AG08395 (cell line): ENCODE results near the gene CD274.
"Not testable (repeated sequence)": the region's sequence is repeated elsewhere in the genome, so short reads cannot be mapped to it uniquely, and the experiment has no call there.

Source experiments
- DNase-seq: peaks from one replicate; pipeline ENCODE4 v3.0.0; 2012; ENCODE audit warnings: mixed read lengths, low spot score

Gene CD274

DNA sequence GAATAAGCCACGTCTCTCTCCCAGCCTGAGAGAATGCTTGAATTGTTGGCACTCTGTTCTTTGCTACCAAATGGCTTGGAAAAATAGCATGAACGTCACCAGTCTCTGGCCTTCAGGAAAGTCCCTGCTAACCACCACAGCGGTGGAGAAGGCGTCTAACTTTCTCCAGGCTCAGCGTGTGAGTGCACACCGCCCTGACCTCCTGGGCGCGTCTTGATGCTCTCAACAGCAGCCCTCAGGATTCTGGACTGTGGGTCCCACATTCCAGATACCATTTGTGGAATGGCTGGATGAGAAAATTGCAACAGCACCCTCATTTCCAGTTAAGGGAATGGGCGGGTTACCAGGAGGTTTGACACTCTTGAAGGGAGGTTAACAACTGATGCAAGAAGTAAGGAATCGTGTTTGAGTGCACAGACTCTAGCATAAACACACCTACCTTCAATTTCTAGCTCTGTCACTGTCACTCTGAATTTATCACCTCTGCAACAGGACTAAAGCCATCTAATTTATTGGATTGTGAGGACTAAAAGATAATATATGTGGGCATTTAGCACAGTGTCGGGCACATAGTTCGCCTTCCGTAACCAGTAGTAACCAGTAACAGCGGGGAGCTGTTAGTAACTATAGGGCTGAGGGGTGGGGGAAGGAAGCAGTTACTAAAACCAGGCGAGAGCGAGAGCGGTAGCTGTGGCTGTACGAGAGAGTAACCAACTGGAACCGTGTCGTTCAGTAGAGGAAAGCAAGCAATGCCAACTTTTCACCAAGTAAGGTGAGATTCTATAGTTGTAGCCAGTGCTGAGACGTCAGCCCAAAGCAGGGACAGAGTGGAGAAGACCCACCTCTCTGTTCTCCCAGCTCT, 11.8 kb upstream of the CD274 start:
- DNase-seq, result no peak

DNA sequence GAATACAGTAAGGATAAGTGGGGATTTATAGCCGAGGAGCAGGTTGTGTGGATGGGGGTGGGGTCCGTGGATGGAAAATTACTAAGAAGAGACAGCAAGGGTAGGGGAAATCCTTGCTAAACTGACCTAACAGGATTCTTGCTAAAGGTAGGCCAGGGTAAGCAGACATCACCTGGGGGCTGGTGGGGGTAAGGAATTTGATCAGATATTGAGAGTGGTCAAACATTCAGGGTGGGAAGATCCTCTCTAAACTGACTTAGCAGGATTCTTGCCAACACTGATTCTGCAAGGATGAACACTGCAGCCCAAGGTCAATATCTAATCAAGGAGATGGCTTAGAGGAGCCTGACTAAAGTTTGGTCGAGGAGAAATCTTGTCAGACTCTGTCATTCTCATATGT, 9.9 kb upstream of the CD274 start:
- DNase-seq, result no peak

DNA sequence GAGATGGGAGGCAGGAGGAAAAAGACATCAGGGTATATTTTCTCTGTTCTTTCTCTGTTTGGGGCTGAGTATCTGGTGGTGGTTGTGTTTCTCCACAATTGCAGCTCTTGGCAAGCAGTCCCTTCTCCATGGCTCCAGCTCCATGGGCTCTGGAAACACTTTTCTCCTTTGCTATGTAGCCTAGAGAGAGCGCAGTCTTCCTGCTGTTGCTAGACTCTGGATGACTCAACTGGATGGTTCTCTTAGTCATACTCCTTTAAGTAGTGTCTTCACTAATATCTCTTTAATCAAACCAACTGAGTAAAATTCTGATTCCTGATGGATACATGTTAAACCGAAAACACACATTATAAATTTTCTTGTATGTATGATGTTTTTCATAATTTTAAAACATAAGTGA, 9.3 kb upstream of the CD274 start:
- DNase-seq, result no peak

DNA sequence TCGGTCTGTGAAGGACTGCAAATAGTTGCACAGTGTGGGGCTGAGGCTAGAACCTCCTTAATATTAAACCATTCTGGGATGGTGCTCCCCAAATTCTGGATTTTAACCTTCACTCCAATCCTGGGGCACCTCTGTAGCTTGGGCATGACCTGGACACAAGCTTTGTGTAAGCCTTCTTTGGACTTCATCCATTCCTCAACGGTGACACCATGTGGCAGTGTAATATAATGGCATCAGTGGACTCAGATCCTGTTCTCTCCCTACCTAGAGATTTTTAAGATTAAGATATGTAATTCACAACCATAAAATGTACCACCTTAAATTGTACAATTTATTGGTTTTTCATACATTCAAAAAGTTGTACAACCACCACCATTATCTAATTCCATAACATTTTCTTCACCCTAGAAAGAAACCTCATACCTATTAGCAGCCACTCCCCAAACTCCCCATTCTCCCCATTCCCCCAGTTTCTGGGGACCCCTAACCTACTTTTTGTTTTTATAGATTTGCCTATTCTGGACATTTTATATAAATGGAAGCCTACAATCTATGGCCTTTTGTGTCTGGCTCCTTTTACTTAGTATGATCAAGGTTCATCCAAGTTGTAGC, 7.8 kb upstream of the CD274 start:
- DNase-seq, result peak; percentile 45

GRCh38 chr9:5443850-5444249, 6.5 kb upstream of the CD274 start:
- no peak for DNase-seq

- not testable (repeated sequence) for DNase-seq
Measured at GRCh38 chr9:5445096-5445495, 5.2 kb upstream of the CD274 start.

- no peak for DNase-seq
Measured at GRCh38 chr9:5445886-5446285, 4.5 kb upstream of the CD274 start.

DNA sequence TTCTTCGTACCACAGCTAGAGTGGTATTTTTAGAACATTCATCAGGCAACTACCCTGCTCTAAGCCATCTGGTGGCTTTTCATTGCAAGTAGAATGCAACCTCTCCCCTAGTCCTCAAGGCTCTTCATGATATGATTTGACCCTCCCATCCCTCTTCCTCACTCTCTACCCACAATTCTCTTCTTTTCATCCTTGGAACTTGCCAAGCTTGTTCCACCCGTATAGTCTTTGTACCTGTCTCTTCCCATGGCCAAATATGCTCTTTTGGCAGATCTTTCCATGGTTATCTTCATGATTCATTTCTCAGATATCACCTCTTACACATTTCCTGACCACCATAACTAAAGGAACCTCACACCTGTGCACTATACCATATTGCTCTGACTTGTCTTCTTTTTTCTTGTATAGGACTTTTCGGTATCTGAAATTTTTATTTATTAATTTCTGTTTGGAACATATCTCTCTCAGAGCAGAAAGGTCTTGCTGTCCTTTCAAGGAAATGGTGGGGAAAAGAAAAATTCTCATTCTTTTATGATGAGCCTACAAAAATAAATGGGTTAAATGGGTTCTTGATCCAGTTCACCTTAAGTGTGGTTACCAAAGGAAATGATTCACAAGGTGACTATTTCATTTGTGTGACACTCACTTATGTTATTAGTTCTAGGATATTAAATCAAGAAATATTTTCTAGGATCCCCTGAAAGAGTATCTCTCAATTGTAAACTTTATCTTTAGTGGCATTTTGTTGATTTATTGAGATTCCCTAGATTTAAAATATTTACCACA, 3.7 kb upstream of the CD274 start:
- DNase-seq, result no peak

GRCh38 chr9:5447337-5447736, 3.0 kb upstream of the CD274 start:
- no peak for DNase-seq

GRCh38 chr9:5448016-5448415, 2.3 kb upstream of the CD274 start:
- DNase-seq, result no peak

GRCh38 chr9:5448461-5449435, 1.6 kb upstream of the CD274 start:
- DNase-seq, result no peak

DNA sequence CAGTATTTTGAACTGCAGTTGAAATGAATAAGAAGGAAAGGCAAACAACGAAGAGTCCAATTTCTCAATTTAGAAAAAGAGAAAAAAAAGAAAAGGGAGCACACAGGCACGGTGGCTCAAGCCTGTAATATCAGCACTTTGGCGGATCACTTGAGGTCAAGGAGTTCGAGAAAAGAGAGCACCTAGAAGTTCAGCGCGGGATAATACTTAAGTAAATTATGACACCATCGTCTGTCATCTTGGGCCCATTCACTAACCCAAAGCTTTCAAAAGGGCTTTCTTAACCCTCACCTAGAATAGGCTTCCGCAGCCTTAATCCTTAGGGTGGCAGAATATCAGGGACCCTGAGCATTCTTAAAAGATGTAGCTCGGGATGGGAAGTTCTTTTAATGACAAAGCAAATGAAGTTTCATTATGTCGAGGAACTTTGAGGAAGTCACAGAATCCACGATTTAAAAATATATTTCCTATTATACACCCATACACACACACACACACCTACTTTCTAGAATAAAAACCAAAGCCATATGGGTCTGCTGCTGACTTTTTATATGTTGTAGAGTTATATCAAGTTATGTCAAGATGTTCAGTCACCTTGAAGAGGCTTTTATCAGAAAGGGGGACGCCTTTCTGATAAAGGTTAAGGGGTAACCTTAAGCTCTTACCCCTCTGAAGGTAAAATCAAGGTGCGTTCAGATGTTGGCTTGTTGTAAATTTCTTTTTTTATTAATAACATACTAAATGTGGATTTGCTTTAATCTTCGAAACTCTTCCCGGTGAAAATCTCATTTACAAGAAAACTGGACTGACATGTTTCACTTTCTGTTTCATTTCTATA, 602 bp upstream of the CD274 start:
- DNase-seq, result no peak

DNA sequence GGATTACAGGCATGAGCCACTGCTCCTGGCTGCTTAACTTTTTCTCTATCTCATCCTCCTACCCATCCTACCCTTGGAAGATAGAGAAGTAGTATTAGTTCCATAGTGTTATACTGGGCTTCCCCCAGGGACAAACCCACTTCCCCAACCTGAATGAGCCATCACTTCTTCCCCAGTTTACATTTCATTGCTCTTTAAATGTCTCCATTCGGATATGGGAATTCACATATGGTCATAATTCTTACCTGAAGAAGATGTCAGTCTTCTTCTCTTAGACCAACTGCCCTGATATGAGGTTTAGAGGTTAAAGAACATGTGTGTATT, 1.9 kb downstream of the CD274 start:
- DNase-seq, result no peak

DNA sequence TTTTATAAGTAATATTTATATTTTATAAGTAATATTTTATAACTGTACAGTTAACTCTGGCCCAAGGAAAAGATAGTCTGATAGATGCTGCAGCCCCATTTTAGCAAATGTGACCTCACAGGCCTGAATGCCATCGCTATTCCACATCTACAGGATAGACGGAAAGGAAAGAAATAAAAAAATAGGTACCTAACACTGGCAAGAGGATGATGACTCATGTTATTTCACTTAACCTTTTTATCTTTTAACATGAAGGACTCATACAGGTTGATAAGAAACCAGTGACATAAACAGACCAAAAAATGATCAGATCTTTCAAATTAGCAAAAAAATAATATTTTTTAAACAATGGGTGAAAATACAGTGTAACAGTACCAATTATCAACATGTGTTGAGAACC, 2.7 kb downstream of the CD274 start:
- DNase-seq, result no peak

- DNase-seq, result no peak
Measured at GRCh38 chr9:5453673-5454072, 3.3 kb downstream of the CD274 start.

GRCh38 chr9:5455181-5455580, 4.8 kb downstream of the CD274 start:
- DNase-seq, result peak; percentile 47

DNA sequence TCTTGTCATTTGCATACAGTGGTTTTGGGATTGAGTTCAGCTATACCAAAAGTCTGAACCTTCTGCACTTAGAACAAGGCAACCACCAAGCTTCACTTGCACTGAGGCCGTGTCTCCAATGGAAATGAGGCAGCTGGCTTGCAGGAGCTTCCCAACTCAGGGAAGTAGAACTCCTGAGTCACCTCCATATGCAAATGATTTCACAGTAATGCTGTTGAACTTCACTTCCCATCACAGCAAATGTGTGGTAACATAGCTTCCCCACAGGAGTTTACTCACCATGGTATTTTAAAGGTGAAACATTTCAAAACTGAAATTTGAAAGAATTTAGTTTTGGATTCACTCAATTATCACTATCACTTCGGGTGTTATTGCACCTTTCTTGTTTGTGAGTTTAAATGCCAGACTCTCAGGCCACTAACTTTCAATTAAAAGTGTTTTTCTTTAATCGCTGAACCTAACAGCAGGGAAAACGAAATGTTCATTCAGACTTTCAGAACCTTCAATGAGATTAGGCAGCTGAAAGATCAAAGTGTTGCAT, 9.0 kb downstream of the CD274 start:
- peak; percentile 30 for DNase-seq

- no peak for DNase-seq
Measured at GRCh38 chr9:5460157-5460556, 9.8 kb downstream of the CD274 start.

- not testable (repeated sequence) for DNase-seq
Measured at GRCh38 chr9:5464831-5465330, 14.5 kb downstream of the CD274 start.

DNA sequence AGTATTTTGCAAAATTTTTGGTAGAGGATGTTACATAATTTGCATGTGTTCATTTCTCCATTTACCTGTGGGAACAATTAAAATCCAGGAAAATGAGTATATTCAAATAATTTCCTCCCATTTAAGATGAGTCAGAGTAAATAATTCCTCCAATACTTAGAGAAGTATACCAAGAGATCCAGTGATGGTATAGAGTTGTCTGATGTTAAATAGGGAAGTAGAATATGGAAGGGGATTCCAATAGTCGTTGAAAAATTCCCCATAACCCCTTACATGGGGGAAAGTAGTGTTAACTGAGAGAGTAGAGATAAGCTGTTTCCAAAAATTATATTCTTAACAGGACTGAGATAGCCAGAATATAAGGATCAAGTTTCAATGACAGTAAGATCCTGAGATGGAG, 15.7 kb downstream of the CD274 start:
- no peak for DNase-seq
